GM12865 (cell line): Measurements from ENCODE around the gene POU3F2.
A peak's percentile ranks its signal among the peaks of the same experiment; 100 is the strongest.

Source experiments
- DNase-seq: peaks from one replicate; pipeline ENCODE4 v3.0.0; 2010; ENCODE audit warnings: low read depth
- H3K4me3 ChIP-seq: 2 replicates; pipeline ENCODE4 v1.5.1; 2011; ENCODE audit warnings: mild to moderate bottlenecking, low read depth, low read length, control low read depth
- TF ChIP-seq, protein P1 (sequence below): IDR thresholded peaks from 2 replicates; pipeline ENCODE4 v1.5.1; 2011; ENCODE audit warnings: low read length, control low read depth, low read depth, inconsistent platforms; ENCODE audit not compliant: insufficient read depth; ENCODE audit errors: missing control alignments

Gene POU3F2

DNA sequence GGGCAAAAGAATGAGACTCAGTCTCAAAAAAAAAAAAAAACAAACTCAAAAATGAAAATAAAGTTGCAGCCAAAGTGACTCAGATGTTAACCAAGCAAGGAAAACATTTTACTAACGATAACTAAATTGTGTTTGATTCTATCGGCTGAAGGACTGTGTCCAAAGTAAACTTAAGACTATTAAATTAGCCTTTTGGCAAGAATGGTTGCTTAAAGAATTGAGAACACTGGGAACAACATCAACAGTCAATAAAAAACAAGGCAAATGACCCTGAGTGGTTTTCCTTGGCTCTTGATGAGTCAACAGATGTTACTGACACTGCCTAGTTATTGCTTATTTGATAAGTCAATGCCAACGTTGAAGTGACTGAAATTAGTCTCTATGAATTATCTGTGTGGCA lies 36.7 kb downstream of the POU3F2 start:
- H3K4me3 ChIP-seq, result no peak overlapping the region
- no peak for DNase-seq
- TF ChIP-seq, protein P1, sequence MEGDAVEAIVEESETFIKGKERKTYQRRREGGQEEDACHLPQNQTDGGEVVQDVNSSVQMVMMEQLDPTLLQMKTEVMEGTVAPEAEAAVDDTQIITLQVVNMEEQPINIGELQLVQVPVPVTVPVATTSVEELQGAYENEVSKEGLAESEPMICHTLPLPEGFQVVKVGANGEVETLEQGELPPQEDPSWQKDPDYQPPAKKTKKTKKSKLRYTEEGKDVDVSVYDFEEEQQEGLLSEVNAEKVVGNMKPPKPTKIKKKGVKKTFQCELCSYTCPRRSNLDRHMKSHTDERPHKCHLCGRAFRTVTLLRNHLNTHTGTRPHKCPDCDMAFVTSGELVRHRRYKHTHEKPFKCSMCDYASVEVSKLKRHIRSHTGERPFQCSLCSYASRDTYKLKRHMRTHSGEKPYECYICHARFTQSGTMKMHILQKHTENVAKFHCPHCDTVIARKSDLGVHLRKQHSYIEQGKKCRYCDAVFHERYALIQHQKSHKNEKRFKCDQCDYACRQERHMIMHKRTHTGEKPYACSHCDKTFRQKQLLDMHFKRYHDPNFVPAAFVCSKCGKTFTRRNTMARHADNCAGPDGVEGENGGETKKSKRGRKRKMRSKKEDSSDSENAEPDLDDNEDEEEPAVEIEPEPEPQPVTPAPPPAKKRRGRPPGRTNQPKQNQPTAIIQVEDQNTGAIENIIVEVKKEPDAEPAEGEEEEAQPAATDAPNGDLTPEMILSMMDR, result no peak

DNA sequence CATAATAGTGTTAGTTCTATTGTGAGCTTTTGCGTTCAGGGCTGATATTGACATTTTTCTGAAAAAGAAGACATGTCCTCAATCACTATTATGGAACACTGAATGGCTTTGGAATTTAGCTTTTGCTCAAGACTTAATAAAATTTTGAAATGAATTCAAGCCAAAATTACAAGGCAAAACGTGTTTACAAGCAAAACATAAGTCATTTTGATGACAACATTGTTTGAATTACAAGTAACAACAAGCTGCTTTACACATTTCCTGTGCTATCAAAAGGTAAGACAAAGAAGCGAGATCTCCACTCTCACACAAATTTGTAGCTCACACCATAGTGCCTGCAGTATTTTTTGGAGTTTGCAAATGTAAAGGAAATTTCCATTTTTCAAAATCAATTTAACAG lies 37.4 kb downstream of the POU3F2 start:
- TF ChIP-seq, protein P1, result no peak
- no peak overlapping the region for H3K4me3 ChIP-seq
- no peak for DNase-seq

DNA sequence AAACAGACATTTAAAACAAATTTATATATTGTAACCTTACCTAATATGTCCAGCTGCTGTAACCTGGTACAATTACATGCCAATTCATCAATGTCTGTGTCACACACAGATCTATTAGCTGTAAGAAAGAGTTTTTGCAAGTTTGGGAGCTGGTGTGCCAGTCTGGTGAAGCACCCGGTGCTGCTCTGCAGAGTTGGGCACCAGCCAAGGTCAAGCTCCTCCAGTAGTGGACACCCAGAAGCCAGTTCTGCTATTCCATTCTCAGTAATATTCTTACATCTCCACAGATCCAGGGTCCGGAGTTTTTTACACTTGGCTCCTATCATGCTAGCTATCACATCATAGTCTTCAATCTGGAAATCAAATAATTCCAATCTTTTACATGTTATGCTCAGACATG lies 41.0 kb downstream of the POU3F2 start:
- TF ChIP-seq, protein P1, result no peak
- H3K4me3 ChIP-seq, result no peak overlapping the region
- no peak for DNase-seq

DNA sequence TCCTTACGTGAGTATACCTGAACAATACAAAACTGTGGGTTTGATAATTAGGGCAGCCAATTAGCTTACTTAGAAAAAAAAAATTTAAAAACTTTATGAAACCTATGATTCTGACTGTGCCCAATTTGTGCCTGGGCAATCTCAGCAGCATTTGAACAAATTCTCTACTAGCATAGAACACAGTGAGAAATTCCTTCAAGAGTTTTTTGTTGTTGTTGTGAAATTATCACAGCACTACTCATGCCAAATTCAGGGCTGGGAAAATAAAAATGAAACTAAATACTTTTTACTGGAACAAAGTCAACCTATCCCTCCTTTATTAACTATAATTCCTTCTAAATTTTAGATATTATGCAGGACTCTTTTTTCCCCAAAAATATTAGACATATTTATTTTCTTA lies 42.9 kb downstream of the POU3F2 start:
- TF ChIP-seq, protein P1, result no peak
- H3K4me3 ChIP-seq, result no peak overlapping the region
- no peak for DNase-seq

DNA sequence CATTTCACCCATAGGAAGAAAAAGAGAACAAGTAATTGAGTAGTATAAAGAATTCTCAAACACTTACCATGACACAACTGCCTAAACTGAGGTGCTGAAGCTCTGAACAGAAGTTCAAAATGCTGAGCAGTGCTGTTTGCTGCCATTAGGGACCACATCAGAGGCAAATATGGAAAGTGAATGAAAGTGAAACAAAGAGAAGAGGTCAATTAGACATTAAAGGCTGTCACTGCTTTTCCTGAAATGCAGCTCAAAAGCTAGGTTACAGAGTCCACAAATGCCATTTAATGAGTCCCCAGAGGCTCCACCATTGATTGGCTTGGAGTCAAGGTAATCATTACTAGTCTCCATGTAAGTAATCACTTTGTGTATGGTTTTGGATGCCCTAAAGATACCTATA lies 46.1 kb downstream of the POU3F2 start:
- H3K4me3 ChIP-seq, result no peak overlapping the region
- peak; percentile 36 for DNase-seq
- TF ChIP-seq, protein P1, result no peak

DNA sequence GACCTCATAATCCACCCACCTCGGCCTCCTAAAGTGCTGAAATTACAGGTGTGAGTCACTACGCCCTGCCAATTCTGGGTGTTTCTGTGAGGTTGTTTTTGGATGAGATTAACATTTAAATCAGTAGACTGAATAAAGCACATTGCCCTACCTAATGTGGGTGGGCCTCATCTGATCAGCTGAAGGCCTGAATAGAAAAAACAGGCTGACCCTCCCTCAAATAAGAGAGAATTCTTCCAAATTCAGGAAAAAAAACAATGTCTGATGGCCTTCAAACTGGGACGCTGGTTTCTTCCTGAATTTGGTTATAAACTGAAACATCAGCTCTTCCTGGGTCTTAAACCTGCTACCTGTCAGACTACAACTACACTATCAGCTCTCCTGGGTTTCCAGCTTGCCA lies 51.0 kb downstream of the POU3F2 start:
- no peak for DNase-seq
- no peak overlapping the region for H3K4me3 ChIP-seq
- TF ChIP-seq, protein P1, result no peak

DNA sequence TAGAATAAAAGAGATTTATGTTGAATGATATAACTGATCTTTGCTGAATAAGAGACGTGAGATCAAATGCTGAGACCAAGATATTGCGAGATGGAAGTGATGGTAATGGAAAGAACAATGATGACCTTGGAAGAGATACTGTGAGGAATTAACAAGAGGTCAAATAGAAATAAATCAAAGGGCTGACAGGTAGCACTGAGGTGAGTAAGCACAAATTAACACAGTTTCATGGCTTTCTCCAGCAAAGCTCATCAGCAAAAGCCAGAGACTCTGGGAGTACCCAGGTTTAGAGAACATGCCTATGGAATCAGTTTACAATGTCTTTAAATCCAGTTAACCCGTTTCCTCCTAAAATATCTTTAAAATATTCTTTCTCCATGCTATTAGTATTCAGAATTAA lies 53.3 kb downstream of the POU3F2 start:
- no peak overlapping the region for H3K4me3 ChIP-seq
- TF ChIP-seq, protein P1, result no peak
- DNase-seq, result no peak
